Right renal pelvis (tissue), 4 donors: ENCODE results near the gene MSI2. TPM values are rescaled to one million over a fixed set of nuclear protein-coding genes. Genes with fewer than 3 reads are reported as not detected.
"Not testable (repeated sequence)": the region's sequence is repeated elsewhere in the genome, so short reads cannot be mapped to it uniquely, and the experiment has no call there.

Source experiments
- DNase-seq, 4 donors: peaks; one replicate each; pipeline ENCODE4 v3.0.0-alpha.2; 2013; ENCODE audit warnings: low read depth in 4 of 4, low spot score in 3 of 4, missing footprints in 1 of 4
- polyA plus RNA-seq, 4 donors: library from polyadenylated mRNA; unstranded; fragments of 120-200 nt; gene quantifications; one replicate each; pipeline ENCODE4 v1.2.1, GENCODE V29; 2013; ENCODE audit not compliant: insufficient read length in 4 of 4

Gene MSI2
- 10 to 100 TPM; 87.4 to 99.4 (median 98.4) TPM for polyA plus RNA-seq

DNA sequence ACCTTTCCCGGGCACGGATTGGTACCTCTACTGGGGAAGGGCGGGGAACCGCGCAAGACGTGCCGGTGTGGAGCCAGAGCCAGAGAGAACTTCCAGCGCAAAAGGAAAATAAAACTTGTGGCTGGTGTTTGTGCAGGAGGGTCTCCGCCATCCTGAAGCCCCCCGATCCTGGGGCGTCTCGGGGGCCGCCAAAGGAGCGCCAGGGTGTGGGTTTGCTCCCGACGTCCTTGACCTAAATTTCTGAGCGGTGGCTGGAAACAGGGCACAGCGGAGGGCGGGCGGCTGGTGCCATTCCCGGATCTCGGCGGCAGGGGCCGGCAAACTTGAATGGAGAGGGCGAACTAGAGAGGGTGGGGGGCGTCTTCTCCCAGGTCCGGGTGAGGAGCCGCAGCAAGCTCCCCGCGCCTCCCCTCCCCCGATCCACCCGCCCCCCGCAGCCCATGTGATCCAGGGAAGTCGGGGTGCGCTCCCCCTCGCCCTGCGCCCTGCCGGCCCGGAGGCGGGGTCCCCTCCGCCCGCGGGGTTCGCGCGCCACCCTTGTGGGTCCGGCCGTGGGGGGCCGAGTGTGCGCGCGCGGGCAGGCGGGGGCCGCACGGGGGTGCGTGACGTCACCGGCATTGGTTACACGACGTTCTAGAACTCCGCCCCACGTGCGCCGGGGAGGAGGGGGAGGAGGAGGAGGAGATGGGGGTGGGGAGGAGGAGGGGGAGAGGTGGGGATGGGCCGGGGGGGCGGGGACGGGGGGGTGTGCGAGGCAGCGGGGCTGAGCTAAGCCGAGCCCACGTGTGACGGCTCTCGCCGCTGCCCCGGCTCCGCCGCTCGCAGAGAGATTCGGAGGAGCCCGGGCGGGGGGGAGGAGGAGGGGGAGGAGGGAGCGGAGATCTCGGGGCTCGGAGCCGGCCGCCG, at the start of gene MSI2:
Gene MSI2, plus strand, starts transcription at position 748 of the 906 bp plus-strand sequence. CDS start 220 bp downstream, outside the sequence.
- DNase-seq = peak in 3 of 4 donors; percentile 77 to 80 (median 79)

GRCh38 chr17:57206928-57207327, 49.4 kb upstream of the MSI2 start:
- DNase-seq = no peak

- no peak for DNase-seq
Observed at GRCh38 chr17:57207396-57207795, 48.9 kb upstream of the MSI2 start.

DNA sequence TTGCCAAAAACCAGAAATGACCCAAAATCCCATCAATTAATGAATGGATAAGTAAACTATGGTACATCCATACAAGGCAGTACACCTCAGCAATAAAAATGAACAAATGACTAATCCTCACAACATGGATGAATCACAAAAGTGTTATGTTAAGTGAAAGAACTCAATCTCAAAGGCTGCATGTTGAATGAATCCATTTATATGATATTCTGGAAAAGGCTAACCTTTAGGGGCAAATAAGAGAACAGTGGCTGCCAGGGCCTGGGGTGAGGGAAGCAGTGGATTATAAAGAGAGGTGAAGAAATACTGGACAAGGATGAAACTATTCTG, 46.1 kb upstream of the MSI2 start:
- no peak for DNase-seq

- no peak for DNase-seq
Observed at GRCh38 chr17:57210972-57211411, 45.3 kb upstream of the MSI2 start.

DNA sequence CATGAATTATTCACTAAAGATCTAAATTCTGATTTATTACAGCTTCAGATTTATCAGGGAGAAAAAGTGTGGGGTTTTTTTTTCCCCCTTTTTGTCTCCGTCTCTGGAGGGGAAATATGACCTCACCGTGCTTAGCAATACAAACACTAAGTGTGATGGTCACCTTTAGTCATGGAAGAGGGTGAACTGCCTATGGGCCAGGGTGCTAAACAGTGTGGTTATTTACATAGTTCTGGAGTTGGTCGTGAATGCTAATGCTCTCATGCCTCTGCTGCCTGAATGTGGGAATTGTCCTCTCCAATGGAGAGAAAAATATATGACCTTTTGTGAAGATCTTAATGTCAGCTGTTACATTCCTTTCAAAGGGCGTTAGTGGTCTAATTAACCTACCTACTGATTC, 44.8 kb upstream of the MSI2 start:
- no peak for DNase-seq

DNA sequence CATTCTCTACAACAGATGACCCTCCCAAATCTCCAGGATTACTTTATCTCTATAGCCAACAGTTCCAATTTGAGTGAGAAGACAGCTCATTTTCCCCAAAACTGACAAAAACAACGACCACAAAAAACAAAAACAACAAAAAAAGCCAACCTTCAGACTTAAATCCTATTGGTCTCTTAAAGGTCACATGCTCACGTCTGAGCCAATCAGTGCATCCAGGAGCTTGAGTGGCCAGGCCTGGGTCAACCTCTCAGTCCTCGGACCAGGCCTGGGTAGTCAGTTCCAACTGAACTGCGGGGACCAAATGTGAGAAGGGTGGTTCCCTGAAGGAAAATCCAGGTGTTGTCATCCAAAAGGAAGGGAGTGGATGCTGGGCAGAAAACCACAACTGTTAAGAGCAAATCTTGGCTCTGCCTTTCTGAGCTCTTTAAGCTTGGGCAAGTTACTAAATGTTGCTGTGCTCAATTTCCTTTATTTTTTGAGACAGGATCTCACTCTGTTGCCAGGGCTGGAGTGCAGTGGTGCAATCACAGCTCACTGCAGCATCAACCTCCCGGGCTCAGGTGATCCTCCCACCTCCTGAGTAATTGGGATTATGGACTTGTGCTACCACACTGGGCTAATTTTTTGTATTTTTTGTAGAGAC, 43.0 kb upstream of the MSI2 start:
- DNase-seq = no peak

DNA sequence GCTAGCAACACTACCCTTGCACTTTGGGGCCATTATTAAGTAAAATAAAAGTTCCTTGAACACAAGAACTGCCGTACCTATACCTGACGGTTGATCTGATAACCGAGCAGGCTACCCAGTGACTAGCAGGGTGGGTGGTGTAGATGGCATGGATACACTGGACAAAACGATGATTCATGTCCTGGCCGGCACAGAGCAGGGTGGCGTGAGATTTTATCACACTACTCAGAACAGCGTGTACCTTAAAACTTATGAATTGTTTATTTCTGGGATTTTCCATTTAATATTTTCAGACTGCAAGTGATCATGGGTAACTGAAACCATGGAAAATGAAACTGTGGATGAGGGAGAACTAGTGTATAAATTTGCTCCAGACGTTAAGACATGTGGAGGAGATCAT, 41.0 kb upstream of the MSI2 start:
- no peak for DNase-seq

GRCh38 chr17:57221366-57222350, 34.7 kb upstream of the MSI2 start:
- no peak for DNase-seq

- DNase-seq = not testable (repeated sequence)
Observed at GRCh38 chr17:57222422-57222821, 33.9 kb upstream of the MSI2 start.

DNA sequence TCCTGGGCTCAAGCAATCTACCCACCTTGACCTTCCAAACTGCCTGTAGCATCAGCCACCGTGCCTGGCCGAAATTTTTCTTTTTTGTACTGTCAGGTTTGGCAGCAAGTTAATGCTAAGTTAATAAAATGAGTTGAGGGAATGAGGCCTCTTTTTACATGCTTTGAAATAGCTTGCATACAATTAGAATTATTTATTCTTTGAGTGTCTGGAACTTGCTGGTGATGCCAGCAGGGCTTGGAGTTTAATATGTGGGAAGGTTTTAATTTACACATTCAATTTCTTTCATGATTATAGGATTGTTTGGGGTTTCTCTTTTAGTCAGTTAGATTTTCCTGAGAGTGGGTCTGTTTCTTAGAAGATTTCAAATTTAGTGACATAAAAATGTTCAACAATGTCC, 31.2 kb upstream of the MSI2 start:
- DNase-seq = no peak

DNA sequence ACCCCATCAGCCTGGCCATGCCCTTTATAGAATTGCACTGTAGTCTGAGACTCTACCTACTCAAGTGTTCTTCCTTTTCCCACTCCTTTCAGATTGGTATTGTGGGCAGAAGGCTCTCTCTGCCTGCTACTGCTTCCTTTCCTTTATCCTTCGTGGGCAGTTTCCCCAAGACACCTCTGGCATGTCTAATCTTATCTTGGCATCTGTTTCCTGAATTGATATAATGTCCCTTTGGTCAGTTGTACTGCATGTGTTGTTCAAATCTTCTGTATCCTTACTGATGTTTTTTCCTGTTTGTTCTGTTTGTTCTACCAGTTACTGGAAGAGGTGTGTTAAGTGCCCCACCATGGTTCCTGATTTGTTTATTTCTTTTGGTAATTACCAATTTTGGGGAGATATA, 29.5 kb upstream of the MSI2 start:
- no peak for DNase-seq

DNA sequence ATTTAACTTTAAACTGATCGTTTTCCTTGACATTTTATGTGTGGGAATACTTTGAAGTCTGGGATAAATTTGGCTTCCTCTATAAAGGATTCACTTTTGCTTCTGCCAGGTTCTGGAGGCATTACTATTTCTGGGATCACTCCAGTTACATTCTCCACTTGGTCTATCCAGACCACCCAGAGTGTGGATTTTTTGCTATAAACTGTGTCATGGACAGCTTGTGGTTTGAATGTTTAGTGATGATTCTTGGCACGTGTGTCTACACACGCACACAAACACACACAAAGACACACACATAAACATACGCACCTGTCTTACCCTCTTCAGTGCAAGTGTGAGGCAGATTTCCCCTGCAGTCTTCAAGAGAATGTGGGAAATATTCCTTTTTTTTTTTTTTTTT, 27.4 kb upstream of the MSI2 start:
- no peak for DNase-seq

DNA sequence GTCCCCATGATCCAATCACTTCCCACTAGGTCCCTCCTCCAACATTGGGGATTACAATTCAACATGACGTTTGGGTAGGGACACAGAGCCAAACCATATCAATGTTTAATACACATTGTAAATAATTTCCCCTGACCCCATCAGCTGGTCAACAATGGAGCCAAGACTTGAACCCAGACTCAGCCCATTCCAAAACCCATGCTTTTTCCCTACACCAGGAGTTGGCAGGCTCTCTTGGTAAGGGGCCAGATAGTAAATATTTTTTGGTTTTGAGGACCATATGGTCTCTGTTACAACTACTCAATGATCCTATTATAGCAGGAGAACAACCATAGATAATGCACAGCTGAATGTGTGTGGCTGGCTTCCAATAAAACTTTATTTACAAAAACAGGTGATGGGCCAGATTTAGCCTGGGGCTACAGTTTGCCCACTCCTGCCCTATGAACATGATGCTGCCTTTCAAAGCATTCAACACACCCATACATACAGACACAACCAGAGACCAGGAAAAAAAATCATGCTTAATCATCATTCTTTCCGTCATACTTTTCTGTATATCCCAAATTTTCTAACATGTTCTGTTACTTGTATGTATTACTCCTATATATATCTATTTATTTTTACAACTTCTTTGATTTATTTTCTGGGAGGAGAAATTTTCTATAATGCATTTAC, 22.1 kb upstream of the MSI2 start:
- DNase-seq = no peak

- no peak for DNase-seq
Observed at GRCh38 chr17:57234739-57235092, 21.6 kb upstream of the MSI2 start.

GRCh38 chr17:57235124-57235523, 21.2 kb upstream of the MSI2 start:
- DNase-seq = no peak

DNA sequence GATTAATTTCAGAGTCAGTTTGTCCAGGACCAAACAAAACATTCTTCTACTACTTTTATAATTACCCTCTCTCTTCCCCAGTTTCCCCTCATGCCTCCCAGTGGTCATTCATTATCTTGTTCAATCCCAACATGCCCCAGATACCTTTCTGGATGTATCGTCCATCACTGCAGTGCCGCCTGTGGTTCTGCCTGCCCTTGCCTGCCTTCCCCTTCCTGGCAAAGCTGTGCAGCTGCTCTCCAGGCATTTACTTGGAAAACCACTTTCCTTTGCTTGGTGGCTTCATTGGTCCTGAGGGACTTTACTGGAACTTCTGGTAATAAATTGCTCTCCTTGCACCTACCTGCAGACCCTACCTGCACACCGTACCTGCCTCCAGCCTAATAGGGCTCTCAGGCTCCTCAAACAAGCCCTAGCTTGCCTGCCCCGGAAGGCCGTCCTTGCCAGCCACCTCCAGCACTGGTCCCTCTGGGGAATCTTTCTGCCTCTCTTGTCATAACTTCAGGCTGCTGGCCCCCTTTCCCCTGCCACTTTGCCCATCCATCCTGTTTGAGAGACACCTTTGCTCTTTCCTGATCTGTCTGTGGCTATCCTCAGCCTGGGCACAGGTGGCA, 19.5 kb upstream of the MSI2 start:
- DNase-seq = no peak

DNA sequence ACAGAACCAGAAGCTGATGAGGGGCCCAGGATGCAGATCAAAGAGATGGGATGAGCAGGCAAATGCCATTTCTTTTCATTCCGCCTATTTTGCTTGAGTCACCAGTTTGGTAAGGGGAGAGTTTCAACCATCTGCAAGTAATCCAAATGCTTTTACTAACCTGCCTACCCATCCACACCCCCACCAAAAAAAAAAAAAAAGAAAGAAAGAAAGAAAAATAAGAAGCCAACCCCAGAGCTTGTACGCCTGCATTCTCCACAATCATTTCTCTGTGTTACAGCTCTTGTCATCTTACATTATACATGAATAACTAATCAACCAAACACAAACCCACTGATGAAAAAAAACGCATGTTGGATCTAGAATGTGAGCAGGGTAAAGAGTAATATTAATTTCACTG, 15.7 kb upstream of the MSI2 start:
- no peak for DNase-seq

- DNase-seq = no peak
Observed at GRCh38 chr17:57242148-57242547, 14.2 kb upstream of the MSI2 start.

- DNase-seq = no peak
Observed at GRCh38 chr17:57243171-57243622, 13.1 kb upstream of the MSI2 start.
